ENCODE measurements around the gene FN3KRP.

The FN3KRP gene, protein sequence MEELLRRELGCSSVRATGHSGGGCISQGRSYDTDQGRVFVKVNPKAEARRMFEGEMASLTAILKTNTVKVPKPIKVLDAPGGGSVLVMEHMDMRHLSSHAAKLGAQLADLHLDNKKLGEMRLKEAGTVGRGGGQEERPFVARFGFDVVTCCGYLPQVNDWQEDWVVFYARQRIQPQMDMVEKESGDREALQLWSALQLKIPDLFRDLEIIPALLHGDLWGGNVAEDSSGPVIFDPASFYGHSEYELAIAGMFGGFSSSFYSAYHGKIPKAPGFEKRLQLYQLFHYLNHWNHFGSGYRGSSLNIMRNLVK

DNA sequence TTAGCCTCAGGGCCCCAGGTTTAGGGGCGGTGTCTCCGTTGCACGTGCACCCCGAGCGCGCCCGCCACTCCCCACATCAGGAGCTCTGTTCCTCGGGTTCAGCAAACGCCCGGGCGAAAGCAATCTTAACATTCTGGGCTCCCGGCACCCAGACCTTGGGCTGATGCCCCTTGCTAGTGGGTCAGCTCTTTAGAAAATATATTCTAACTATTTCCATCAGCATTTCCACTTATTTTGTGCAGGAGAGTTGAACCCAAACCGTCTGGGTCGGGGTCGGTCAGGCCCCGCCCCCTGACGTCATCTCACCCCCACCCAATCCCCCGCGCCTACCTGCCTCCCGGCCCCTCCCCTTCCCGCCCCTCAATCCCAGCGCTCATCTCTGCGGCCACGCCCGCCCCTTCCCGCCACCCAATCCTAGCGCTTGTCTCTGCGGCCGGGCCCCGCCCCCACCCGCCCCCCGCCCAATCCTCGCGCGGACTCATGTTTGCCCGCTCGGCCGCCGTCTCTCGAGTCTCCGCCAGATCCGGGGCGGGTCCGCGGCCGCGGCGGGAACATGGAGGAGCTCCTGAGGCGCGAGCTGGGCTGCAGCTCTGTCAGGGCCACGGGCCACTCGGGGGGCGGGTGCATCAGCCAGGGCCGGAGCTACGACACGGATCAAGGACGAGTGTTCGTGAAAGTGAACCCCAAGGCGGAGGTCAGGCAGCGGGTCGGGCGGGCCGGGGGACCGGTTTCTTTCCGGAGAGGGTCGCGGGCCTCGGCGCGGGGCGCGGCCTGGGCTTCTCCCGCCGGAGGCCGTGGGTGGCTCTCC is at the start of gene FN3KRP:
TSS of gene FN3KRP (plus strand) at position 504 of the 808 bp plus-strand sequence. CDS start at position 554, 50 bp downstream.
- no peaks in the 10 kb centered on the region for H3K9me3 Mint-ChIP-seq
- peaks cover 19% of the 10 kb centered on the region for H3K36me3 Mint-ChIP-seq (ENCODE audit: insufficient read depth)
- peak within 1 kb of the TSS; percentile 93 for H3K4me3 Mint-ChIP-seq
- H3K4me1 Mint-ChIP-seq = peaks cover 13% of the 10 kb centered on the region
- ATAC-seq (replicated peaks; ENCODE audit: extremely low read depth, poor library complexity, severe bottlenecking) (peak; percentile 94), DNase-seq (ENCODE audit: low spot score in 2 of 2) (peak; percentile 69 to 80)
- no peaks in the 10 kb centered on the region for H3K27me3 Mint-ChIP-seq
- H3K27ac Mint-ChIP-seq (ENCODE audit: low read depth) = peak within 1 kb of the TSS; percentile 49

DNA sequence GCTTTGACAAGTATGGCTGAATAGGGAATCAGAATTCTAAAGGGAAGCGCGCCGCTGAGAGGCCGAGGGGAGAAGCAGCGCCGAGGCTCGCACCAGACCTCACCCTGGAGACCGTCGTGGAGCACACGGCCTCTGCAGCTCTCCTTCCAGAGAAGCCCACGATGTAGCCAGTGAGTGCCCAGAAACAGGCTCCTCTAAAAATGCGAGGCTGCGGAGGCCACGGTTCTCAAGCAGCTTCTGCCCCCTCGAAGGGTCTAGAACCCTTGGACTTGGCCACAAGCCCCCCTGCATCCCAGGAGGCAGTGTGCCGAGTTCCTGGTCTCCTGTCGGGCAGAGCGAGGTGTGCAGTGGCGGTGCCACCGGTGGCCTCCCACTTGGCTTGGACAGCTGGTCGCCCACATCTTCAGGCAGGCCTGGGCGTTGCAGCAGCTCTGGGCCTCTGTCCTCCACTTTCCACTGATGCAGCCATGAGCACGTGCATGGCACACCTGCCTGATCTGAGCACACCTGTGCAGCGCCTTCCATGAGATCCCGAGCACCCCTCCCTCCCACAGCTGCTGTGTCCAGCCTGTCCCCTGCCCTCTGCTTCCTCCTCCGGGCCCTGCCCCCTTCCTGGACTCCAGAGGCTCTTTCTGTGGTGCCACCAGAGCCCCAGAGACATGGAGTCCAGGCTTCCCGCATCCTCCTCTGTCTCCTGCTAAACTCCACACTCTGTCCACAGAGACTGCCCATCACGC is 49.4 kb upstream of the FN3KRP start:
- peaks cover 2% of the 10 kb centered on the region for H3K36me3 Mint-ChIP-seq (ENCODE audit: insufficient read depth)
- ATAC-seq (replicated peaks; ENCODE audit: extremely low read depth, poor library complexity, severe bottlenecking) (no peak), DNase-seq (ENCODE audit: low spot score in 2 of 2) (no peak)
- H3K4me3 Mint-ChIP-seq = no peak overlapping the region
- peak overlapping the region; percentile 17 for H3K27ac Mint-ChIP-seq (ENCODE audit: low read depth)
- H3K9me3 Mint-ChIP-seq = no peaks in the 10 kb centered on the region
- H3K4me1 Mint-ChIP-seq = peaks cover 6% of the 10 kb centered on the region
- no peaks in the 10 kb centered on the region for H3K27me3 Mint-ChIP-seq

DNA sequence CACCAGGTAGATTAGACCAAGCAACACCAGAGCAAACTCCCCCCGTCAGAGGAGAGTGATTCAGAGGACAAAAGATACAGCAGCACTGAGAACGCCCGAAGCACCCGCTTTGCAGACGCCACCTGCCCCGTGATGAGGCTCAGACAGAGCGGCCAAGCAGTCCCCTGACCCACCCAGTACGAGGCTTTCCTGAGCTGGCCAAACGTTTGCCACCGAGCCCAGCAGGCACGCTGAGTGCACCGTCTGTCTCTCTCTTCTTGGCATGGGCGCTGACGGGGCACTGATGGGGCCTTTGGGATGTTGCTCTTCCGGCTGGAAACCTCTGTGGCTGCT is 48.9 kb upstream of the FN3KRP start:
- ATAC-seq (replicated peaks; ENCODE audit: extremely low read depth, poor library complexity, severe bottlenecking) (no peak), DNase-seq (ENCODE audit: low spot score in 2 of 2) (no peak)
- H3K4me3 Mint-ChIP-seq = no peak overlapping the region
- H3K27me3 Mint-ChIP-seq = no peaks in the 10 kb centered on the region
- H3K4me1 Mint-ChIP-seq = peaks cover 6% of the 10 kb centered on the region
- peak overlapping the region; percentile 17 for H3K27ac Mint-ChIP-seq (ENCODE audit: low read depth)
- peaks cover 2% of the 10 kb centered on the region for H3K36me3 Mint-ChIP-seq (ENCODE audit: insufficient read depth)
- H3K9me3 Mint-ChIP-seq = no peaks in the 10 kb centered on the region

DNA sequence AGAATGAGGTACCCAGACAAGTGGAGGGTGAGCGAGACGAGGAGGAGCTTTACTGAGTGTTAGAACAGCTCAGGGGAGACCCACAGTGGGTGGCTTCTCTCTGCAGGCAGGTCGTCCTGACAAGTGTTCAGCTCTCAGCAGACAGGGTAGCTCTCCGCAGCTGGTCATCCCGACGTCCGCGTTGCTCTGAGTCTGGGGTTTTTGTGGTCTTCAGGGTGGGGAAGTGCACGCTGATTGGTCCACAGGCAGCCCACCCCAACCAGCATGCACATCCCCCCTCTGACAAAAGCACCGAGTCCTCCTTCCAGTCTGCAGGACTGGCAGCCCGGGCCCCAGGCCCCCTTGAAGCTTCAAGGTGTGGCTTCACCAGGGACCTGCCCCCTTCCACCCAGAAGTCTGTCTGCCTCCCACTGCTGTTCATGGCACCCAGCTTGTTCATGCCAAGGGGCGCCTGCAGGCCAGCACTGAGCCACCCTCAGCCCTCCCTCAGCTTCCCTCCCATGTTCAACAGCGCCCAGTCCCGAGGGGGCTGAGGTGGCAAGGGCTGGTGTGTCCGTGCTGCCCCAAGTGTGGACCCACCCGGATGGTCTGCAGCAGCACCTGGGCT is 48.4 kb upstream of the FN3KRP start:
- Mint-ChIP-seq H3K4me3 (no peak overlapping the region), H3K9me3 (no peaks in the 10 kb centered on the region), H3K36me3 (ENCODE audit: insufficient read depth) (peaks cover 2% of the 10 kb centered on the region), H3K27me3 (no peaks in the 10 kb centered on the region), H3K27ac (ENCODE audit: low read depth) (no peak overlapping the region), H3K4me1 (peaks cover 6% of the 10 kb centered on the region)
- ATAC-seq (replicated peaks; ENCODE audit: extremely low read depth, poor library complexity, severe bottlenecking) (no peak), DNase-seq (ENCODE audit: low spot score in 2 of 2) (no peak)

DNA sequence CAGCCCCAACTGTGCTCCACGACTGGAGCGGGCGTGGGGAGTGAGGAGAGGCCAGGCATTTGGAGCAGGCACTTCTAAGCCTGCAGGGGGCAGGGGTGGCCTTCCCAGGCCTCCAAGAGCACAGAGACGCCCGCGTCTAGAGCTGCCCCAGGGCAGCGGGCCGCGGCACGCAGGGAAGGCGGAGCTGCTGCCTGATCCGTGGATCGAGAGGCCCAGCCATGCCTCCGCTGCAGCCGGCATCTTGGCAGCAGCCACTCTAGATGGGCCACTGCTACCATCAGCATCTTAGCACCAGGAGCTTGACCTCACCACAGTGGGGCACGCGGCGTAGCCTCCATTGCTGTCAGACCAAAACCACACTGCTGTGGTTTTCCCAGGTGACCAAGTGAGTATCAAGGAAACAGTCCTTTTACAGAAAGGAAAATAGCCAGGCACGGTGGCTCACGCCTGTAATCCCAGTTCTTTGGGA is 47.8 kb upstream of the FN3KRP start:
- ATAC-seq (replicated peaks; ENCODE audit: extremely low read depth, poor library complexity, severe bottlenecking) (peak; percentile 36), DNase-seq (ENCODE audit: low spot score in 2 of 2) (no peak)
- Mint-ChIP-seq H3K27me3 (no peaks in the 10 kb centered on the region), H3K4me1 (peaks cover 6% of the 10 kb centered on the region), H3K9me3 (no peaks in the 10 kb centered on the region), H3K36me3 (ENCODE audit: insufficient read depth) (peaks cover 2% of the 10 kb centered on the region), H3K4me3 (no peak overlapping the region), H3K27ac (ENCODE audit: low read depth) (no peak overlapping the region)

DNA sequence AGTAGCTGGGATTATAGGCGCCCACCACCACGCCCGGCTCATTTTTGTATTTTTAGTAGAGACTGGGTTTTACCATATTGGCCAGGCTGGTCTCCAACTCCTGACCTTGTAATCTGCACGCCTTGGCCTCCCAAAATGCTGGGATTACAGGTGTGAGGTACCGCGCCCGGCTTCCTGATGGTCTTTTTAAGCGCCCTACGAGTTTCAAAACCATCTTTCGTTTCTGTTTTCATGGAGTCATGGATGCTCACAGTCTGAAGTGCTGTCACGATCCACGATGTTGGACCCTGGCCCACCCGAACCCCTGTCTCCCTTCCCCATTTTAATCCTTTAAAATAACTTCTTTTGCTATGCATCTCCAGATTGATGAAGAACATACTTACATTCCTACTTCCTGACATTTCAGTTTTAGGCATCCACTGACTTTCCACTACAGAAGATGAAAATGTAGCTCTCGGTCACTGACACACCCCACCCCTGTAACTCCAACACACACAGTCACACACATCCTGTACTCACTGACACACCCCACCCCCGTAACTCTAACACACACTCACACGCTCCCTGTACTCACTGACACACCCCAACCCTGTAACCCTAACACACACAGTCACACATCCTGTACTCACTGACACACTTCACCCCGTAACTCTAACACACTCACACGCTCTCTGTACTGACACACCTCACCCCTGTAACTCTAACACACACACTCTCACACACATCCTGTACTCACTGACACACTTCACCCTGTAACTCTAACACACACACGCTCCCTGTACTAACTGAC is 45.6 kb upstream of the FN3KRP start:
- Mint-ChIP-seq H3K9me3 (no peaks in the 10 kb centered on the region), H3K36me3 (ENCODE audit: insufficient read depth) (peaks cover 2% of the 10 kb centered on the region), H3K4me3 (no peak overlapping the region), H3K4me1 (peaks cover 6% of the 10 kb centered on the region), H3K27me3 (no peaks in the 10 kb centered on the region), H3K27ac (ENCODE audit: low read depth) (no peak overlapping the region)
- DNase-seq (ENCODE audit: low spot score in 2 of 2) = no peak
- ATAC-seq (replicated peaks; ENCODE audit: extremely low read depth, poor library complexity, severe bottlenecking) = no peak

DNA sequence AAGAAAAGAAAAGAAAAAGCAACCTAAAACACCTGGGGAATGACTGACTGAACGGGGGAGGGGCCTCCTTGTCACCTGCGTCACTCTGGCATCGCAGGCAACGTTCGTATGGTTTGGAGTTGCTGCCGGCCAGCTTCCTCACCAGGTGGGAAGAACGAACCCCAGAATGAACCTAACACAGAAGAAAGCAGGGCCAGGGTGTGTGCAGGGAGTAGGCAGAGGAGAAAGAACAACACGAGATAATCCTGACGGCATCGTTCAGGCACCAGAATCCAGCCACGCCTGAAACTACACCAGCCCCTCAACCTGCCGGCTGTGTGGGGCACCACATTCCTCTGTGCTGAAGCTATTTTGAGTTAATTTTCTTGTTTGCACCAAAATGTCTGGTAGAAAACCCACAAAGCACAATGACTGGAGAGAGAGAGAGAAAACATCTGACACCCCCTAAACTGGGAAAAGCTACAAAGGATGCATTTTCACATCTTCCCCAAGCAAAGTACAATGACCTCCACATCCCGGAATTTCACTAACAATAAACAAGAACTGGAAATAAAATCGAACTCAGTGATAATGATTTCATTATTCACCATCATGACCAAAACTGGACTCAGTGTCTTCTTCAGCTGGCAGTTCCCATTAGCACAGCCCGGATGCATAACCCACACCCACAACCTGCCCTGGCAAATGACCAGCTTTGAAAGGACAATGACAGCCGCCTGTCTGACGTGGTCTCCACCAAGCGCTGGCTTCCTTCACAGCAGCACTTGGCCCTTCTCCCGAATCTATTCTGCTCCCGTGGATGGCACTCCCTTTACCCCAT is 41.6 kb upstream of the FN3KRP start:
- no peak overlapping the region for H3K27ac Mint-ChIP-seq (ENCODE audit: low read depth)
- no peaks in the 10 kb centered on the region for H3K4me1 Mint-ChIP-seq
- DNase-seq (ENCODE audit: low spot score in 2 of 2) (no peak), ATAC-seq (replicated peaks; ENCODE audit: extremely low read depth, poor library complexity, severe bottlenecking) (no peak)
- no peaks in the 10 kb centered on the region for H3K9me3 Mint-ChIP-seq
- no peaks in the 10 kb centered on the region for H3K36me3 Mint-ChIP-seq (ENCODE audit: insufficient read depth)
- H3K4me3 Mint-ChIP-seq = no peak overlapping the region
- H3K27me3 Mint-ChIP-seq = no peaks in the 10 kb centered on the region

DNA sequence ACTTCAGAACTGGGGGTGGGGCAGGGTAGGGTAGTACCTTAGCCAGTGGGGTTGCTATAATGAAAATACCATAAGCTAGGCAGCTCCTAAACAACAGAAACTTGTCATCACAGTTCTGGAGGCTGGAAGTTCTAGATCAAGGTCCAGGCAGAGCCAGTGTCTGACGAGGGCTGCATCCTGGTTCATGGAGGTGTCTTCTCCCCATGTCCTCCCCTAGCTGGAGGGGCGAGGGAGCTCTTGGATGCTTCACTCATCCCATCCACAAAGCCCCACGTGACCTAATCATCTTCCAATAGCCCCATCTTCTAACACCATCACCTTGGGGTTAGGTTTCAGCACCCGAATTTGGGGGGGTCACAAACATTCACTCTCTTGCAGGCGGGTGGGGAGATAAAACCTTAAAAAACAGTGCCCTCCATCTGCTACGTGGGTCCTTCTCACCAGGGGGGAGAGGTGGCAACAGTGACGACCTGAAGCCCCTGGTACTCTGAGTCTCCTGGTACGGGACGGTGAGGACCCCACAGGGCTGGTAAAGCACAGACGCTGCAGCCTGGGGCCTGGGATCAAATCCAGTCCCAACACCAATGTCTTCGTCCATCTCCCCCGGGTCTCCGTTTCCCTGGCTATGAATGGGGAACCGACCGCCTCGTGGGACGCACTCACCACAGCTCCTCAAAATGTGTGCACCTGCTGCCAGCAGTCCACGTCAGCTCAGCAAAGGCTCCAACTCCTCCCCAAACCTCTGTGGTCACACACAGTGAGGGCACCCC is 40.8 kb upstream of the FN3KRP start:
- Mint-ChIP-seq H3K27me3 (no peaks in the 10 kb centered on the region), H3K9me3 (no peaks in the 10 kb centered on the region), H3K27ac (ENCODE audit: low read depth) (no peak overlapping the region), H3K36me3 (ENCODE audit: insufficient read depth) (no peaks in the 10 kb centered on the region), H3K4me3 (no peak overlapping the region), H3K4me1 (no peaks in the 10 kb centered on the region)
- DNase-seq (ENCODE audit: low spot score in 2 of 2) (no peak), ATAC-seq (replicated peaks; ENCODE audit: extremely low read depth, poor library complexity, severe bottlenecking) (no peak)

DNA sequence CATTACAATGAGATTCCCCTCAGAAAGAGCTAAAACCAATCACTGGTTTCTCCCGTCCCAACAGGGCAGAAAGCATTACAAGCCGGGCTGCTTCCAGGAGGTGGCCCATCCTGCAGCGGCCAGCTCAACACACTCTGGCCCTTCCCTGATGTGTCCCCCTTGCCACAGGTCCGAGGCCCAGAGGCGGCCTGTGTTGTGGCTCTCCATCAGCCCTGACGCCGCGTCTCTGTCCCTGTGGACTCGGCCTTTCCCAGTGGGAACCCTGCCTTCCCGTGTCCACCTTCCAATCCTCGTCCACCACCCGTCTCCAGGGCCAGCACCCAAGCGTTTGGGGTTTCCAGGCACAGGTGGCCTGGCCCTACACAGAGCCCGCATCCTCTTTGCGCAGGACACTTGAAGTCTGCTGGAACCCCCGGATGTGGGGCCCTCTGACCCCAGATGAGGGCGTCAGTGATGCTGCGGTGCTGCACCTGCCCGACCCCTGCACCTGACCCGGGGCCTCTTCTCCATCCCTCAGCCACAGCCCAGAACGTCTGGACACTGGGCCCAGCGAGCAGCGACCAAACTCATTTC is 39.1 kb upstream of the FN3KRP start:
- Mint-ChIP-seq H3K27ac (ENCODE audit: low read depth) (no peak overlapping the region), H3K36me3 (ENCODE audit: insufficient read depth) (no peaks in the 10 kb centered on the region), H3K4me1 (no peaks in the 10 kb centered on the region), H3K9me3 (no peaks in the 10 kb centered on the region), H3K27me3 (no peaks in the 10 kb centered on the region), H3K4me3 (no peak overlapping the region)
- ATAC-seq (replicated peaks; ENCODE audit: extremely low read depth, poor library complexity, severe bottlenecking) = no peak
- DNase-seq (ENCODE audit: low spot score in 2 of 2) = no peak

DNA sequence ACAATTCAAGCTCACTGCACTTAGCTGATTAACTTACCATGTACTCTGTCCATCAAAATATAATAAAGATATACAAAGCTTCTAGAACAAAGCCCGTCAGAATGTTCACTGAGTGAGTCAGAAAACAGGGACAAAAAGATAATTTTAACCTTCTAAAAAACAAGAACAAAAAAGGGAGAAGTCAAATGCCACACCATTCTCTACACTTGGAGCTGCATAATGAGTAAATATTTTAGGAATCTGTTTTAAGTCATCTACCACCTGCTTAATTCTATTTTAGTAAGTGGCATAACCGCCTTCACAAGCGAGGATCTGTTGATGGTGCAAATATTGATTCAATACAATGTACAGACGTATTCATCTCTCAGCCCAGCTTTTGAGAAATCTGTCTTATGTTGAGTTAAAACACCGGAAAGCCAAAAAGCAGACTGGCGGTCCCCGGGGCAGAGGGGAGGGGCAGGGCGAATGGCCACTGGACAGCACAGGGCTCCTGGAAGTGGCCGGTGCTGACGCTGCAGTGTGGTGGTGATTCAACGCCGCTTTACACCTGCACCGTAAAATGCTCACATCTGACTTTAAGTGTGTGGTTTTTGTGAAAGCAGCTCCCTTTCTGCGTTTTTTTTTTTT is 38.1 kb upstream of the FN3KRP start:
- H3K27ac Mint-ChIP-seq (ENCODE audit: low read depth) = no peak overlapping the region
- no peak for ATAC-seq (replicated peaks; ENCODE audit: extremely low read depth, poor library complexity, severe bottlenecking)

More for the DNA sequence above, 38.1 kb upstream of the FN3KRP start:
- no peaks in the 10 kb centered on the region for H3K4me1 Mint-ChIP-seq
- no peaks in the 10 kb centered on the region for H3K9me3 Mint-ChIP-seq
- no peaks in the 10 kb centered on the region for H3K27me3 Mint-ChIP-seq
- no peak for DNase-seq (ENCODE audit: low spot score in 2 of 2)
- no peaks in the 10 kb centered on the region for H3K36me3 Mint-ChIP-seq (ENCODE audit: insufficient read depth)
- H3K4me3 Mint-ChIP-seq = no peak overlapping the region

All from central memory CD8-positive, alpha-beta T cell (primary cell).